Activated gamma-delta T cell treated with Interleukin-2 at 50 U/mL for 16 hours (primary cell): ENCODE data around the gene STRBP.
"Not testable (repeated sequence)": the region's sequence is repeated elsewhere in the genome, so short reads cannot be mapped to it uniquely, and the experiment has no call there.

Source experiments
- DNase-seq: peaks from one replicate; pipeline ENCODE4 v3.0.0-alpha.2; 2020

The STRBP gene

GRCh38 chr9:123268465-123269259 lies at the start of gene STRBP:
Gene STRBP, minus strand, starts transcription at chr9:123268586. Its CDS starts 84,452 bp downstream, at chr9:123184134.
- peak; percentile 91 for DNase-seq

- DNase-seq: no peak
These were observed 47.8 kb upstream of the STRBP start for GRCh38 chr9:123316053-123316718.

GRCh38 chr9:123315635-123316034 lies 47.2 kb upstream of the STRBP start:
- no peak for DNase-seq

GRCh38 chr9:123314617-123315016 lies 46.2 kb upstream of the STRBP start:
- DNase-seq: no peak

- DNase-seq: no peak
These were observed 44.0 kb upstream of the STRBP start for GRCh38 chr9:123312306-123312877.

GRCh38 chr9:123311250-123311752 lies 42.9 kb upstream of the STRBP start:
- no peak for DNase-seq

GRCh38 chr9:123310551-123311249 lies 42.3 kb upstream of the STRBP start:
- no peak for DNase-seq

- no peak for DNase-seq
These were observed 41.2 kb upstream of the STRBP start for GRCh38 chr9:123309611-123310010.

- DNase-seq: no peak
These were observed 37.5 kb upstream of the STRBP start for GRCh38 chr9:123305879-123306278.

GRCh38 chr9:123304340-123304691 lies 35.9 kb upstream of the STRBP start:
- no peak for DNase-seq

GRCh38 chr9:123302348-123303214 lies 34.2 kb upstream of the STRBP start:
- peak; percentile 14 for DNase-seq

- not testable (repeated sequence) for DNase-seq
These were observed 33.5 kb upstream of the STRBP start for GRCh38 chr9:123301936-123302335.

GRCh38 chr9:123300554-123300953 lies 32.2 kb upstream of the STRBP start:
- DNase-seq: no peak

GRCh38 chr9:123299558-123300126 lies 31.3 kb upstream of the STRBP start:
- DNase-seq: no peak

GRCh38 chr9:123296174-123296573 lies 27.8 kb upstream of the STRBP start:
- DNase-seq: no peak

- no peak for DNase-seq
These were observed 23.4 kb upstream of the STRBP start for GRCh38 chr9:123291736-123292135.

GRCh38 chr9:123290764-123291163 lies 22.4 kb upstream of the STRBP start:
- DNase-seq: no peak

- DNase-seq: no peak
These were observed 19.3 kb upstream of the STRBP start for GRCh38 chr9:123287639-123288038.

GRCh38 chr9:123286324-123286723 lies 17.9 kb upstream of the STRBP start:
- DNase-seq: no peak

- DNase-seq: no peak
These were observed 16.3 kb upstream of the STRBP start for GRCh38 chr9:123284656-123285055.

- no peak for DNase-seq
These were observed 15.1 kb upstream of the STRBP start for GRCh38 chr9:123283455-123283854.

GRCh38 chr9:123283048-123283408 lies 14.6 kb upstream of the STRBP start:
- no peak for DNase-seq
